ENCODE measurements around the gene CCDC200. TPM values are rescaled to one million over a fixed set of nuclear protein-coding genes. Genes with fewer than 3 reads are reported as not detected.
"Not testable (repeated sequence)": the region's sequence is repeated elsewhere in the genome, so short reads cannot be mapped to it uniquely, and the experiment has no call there.

Gene CCDC200
- total RNA-seq (ENCODE audit: unreplicated experiment), result not detected
- long read RNA-seq, partial matches to known transcripts, result 0 of 2 reads
- long read RNA-seq, other reads (novel, unspliced or antisense), result 2 of 2 reads

- DNase-seq (ENCODE audit: low spot score); H3K27me3 Mint-ChIP-seq (ENCODE audit: unreplicated experiment); H3K27ac Mint-ChIP-seq (ENCODE audit: unreplicated experiment); H3K4me3 Mint-ChIP-seq (ENCODE audit: unreplicated experiment); H3K9me3 Mint-ChIP-seq (ENCODE audit: unreplicated experiment); H3K4me1 Mint-ChIP-seq (ENCODE audit: unreplicated experiment); H3K36me3 Mint-ChIP-seq (ENCODE audit: low read depth, unreplicated experiment): not testable (repeated sequence)
These were observed at the start of gene CCDC200 for GRCh38 chr17:43228020-43228782. Gene CCDC200, minus strand, starts transcription at chr17:43228623. Its CDS starts 69 bp downstream, at chr17:43228554.

GRCh38 chr17:43272914-43273313 lies 44.5 kb upstream of the CCDC200 start:
- not testable (repeated sequence) for H3K9me3 Mint-ChIP-seq (ENCODE audit: unreplicated experiment); H3K27me3 Mint-ChIP-seq (ENCODE audit: unreplicated experiment); H3K27ac Mint-ChIP-seq (ENCODE audit: unreplicated experiment); H3K36me3 Mint-ChIP-seq (ENCODE audit: low read depth, unreplicated experiment); H3K4me3 Mint-ChIP-seq (ENCODE audit: unreplicated experiment); DNase-seq (ENCODE audit: low spot score); H3K4me1 Mint-ChIP-seq (ENCODE audit: unreplicated experiment)

GRCh38 chr17:43272483-43272882 lies 44.1 kb upstream of the CCDC200 start:
- H3K4me3 Mint-ChIP-seq (ENCODE audit: unreplicated experiment); H3K9me3 Mint-ChIP-seq (ENCODE audit: unreplicated experiment); H3K4me1 Mint-ChIP-seq (ENCODE audit: unreplicated experiment); H3K27me3 Mint-ChIP-seq (ENCODE audit: unreplicated experiment); H3K36me3 Mint-ChIP-seq (ENCODE audit: low read depth, unreplicated experiment); H3K27ac Mint-ChIP-seq (ENCODE audit: unreplicated experiment): not testable (repeated sequence)
- DNase-seq (ENCODE audit: low spot score), result peak; percentile 2

- not testable (repeated sequence) for DNase-seq (ENCODE audit: low spot score); H3K9me3 Mint-ChIP-seq (ENCODE audit: unreplicated experiment); H3K27ac Mint-ChIP-seq (ENCODE audit: unreplicated experiment); H3K4me1 Mint-ChIP-seq (ENCODE audit: unreplicated experiment); H3K36me3 Mint-ChIP-seq (ENCODE audit: low read depth, unreplicated experiment); H3K4me3 Mint-ChIP-seq (ENCODE audit: unreplicated experiment); H3K27me3 Mint-ChIP-seq (ENCODE audit: unreplicated experiment)
These were observed 42.4 kb upstream of the CCDC200 start for GRCh38 chr17:43270552-43271504.

- not testable (repeated sequence) for H3K4me1 Mint-ChIP-seq (ENCODE audit: unreplicated experiment); DNase-seq (ENCODE audit: low spot score); H3K4me3 Mint-ChIP-seq (ENCODE audit: unreplicated experiment); H3K36me3 Mint-ChIP-seq (ENCODE audit: low read depth, unreplicated experiment); H3K27ac Mint-ChIP-seq (ENCODE audit: unreplicated experiment); H3K27me3 Mint-ChIP-seq (ENCODE audit: unreplicated experiment); H3K9me3 Mint-ChIP-seq (ENCODE audit: unreplicated experiment)
These were observed 18.0 kb upstream of the CCDC200 start for GRCh38 chr17:43246456-43246855.

GRCh38 chr17:43240596-43241352 lies 12.4 kb upstream of the CCDC200 start:
- H3K27ac Mint-ChIP-seq (ENCODE audit: unreplicated experiment); H3K9me3 Mint-ChIP-seq (ENCODE audit: unreplicated experiment); H3K4me1 Mint-ChIP-seq (ENCODE audit: unreplicated experiment): not testable (repeated sequence)

GRCh38 chr17:43239597-43239996 lies 11.2 kb upstream of the CCDC200 start:
- H3K36me3 Mint-ChIP-seq (ENCODE audit: low read depth, unreplicated experiment); DNase-seq (ENCODE audit: low spot score); H3K4me1 Mint-ChIP-seq (ENCODE audit: unreplicated experiment); H3K27me3 Mint-ChIP-seq (ENCODE audit: unreplicated experiment); H3K4me3 Mint-ChIP-seq (ENCODE audit: unreplicated experiment); H3K9me3 Mint-ChIP-seq (ENCODE audit: unreplicated experiment); H3K27ac Mint-ChIP-seq (ENCODE audit: unreplicated experiment): not testable (repeated sequence)

More at GRCh38 chr17:43240596-43241352, 12.4 kb upstream of the CCDC200 start:
- H3K36me3 Mint-ChIP-seq (ENCODE audit: low read depth, unreplicated experiment); DNase-seq (ENCODE audit: low spot score); H3K4me3 Mint-ChIP-seq (ENCODE audit: unreplicated experiment); H3K27me3 Mint-ChIP-seq (ENCODE audit: unreplicated experiment): not testable (repeated sequence)

GRCh38 chr17:43233877-43234276 lies 5.5 kb upstream of the CCDC200 start, which contains the start of gene RNU2-1:
Gene RNU2-1, minus strand, starts transcription at chr17:43233977.
- not testable (repeated sequence) for H3K9me3 Mint-ChIP-seq (ENCODE audit: unreplicated experiment); H3K36me3 Mint-ChIP-seq (ENCODE audit: low read depth, unreplicated experiment); H3K4me1 Mint-ChIP-seq (ENCODE audit: unreplicated experiment); H3K4me3 Mint-ChIP-seq (ENCODE audit: unreplicated experiment); H3K27me3 Mint-ChIP-seq (ENCODE audit: unreplicated experiment); DNase-seq (ENCODE audit: low spot score)
- peak within 1 kb of the TSS; percentile 64 for H3K27ac Mint-ChIP-seq (ENCODE audit: unreplicated experiment)

- peak overlapping the region; percentile 64 for H3K27ac Mint-ChIP-seq (ENCODE audit: unreplicated experiment)
- not testable (repeated sequence) for H3K9me3 Mint-ChIP-seq (ENCODE audit: unreplicated experiment)
These were observed 4.8 kb upstream of the CCDC200 start for GRCh38 chr17:43233263-43233662.

GRCh38 chr17:43232021-43232699 lies 3.7 kb upstream of the CCDC200 start:
- not testable (repeated sequence) for H3K36me3 Mint-ChIP-seq (ENCODE audit: low read depth, unreplicated experiment); H3K27me3 Mint-ChIP-seq (ENCODE audit: unreplicated experiment); H3K4me1 Mint-ChIP-seq (ENCODE audit: unreplicated experiment); H3K9me3 Mint-ChIP-seq (ENCODE audit: unreplicated experiment)
- Mint-ChIP-seq H3K27ac (ENCODE audit: unreplicated experiment) (peak overlapping the region; percentile 65), H3K4me3 (ENCODE audit: unreplicated experiment) (peak overlapping the region; percentile 33)
- peak; percentile 67 for DNase-seq (ENCODE audit: low spot score)

More at GRCh38 chr17:43233263-43233662, 4.8 kb upstream of the CCDC200 start:
- H3K36me3 Mint-ChIP-seq (ENCODE audit: low read depth, unreplicated experiment); H3K4me3 Mint-ChIP-seq (ENCODE audit: unreplicated experiment); H3K4me1 Mint-ChIP-seq (ENCODE audit: unreplicated experiment); H3K27me3 Mint-ChIP-seq (ENCODE audit: unreplicated experiment): not testable (repeated sequence)
- DNase-seq (ENCODE audit: low spot score), result peak; percentile 1

All from endothelial cell (in vitro differentiated cells).